Measurements from ENCODE around the gene ABHD2. TPM values are rescaled to one million over a fixed set of nuclear protein-coding genes. Genes with fewer than 3 reads are reported as not detected.
A peak's percentile ranks its signal among the peaks of the same experiment; 100 is the strongest.
"Not testable (repeated sequence)": the region's sequence is repeated elsewhere in the genome, so short reads cannot be mapped to it uniquely, and the experiment has no call there.

ABHD2 gene
- total RNA-seq, 1 experiment from 2014 or later: 15.6 TPM

DNA sequence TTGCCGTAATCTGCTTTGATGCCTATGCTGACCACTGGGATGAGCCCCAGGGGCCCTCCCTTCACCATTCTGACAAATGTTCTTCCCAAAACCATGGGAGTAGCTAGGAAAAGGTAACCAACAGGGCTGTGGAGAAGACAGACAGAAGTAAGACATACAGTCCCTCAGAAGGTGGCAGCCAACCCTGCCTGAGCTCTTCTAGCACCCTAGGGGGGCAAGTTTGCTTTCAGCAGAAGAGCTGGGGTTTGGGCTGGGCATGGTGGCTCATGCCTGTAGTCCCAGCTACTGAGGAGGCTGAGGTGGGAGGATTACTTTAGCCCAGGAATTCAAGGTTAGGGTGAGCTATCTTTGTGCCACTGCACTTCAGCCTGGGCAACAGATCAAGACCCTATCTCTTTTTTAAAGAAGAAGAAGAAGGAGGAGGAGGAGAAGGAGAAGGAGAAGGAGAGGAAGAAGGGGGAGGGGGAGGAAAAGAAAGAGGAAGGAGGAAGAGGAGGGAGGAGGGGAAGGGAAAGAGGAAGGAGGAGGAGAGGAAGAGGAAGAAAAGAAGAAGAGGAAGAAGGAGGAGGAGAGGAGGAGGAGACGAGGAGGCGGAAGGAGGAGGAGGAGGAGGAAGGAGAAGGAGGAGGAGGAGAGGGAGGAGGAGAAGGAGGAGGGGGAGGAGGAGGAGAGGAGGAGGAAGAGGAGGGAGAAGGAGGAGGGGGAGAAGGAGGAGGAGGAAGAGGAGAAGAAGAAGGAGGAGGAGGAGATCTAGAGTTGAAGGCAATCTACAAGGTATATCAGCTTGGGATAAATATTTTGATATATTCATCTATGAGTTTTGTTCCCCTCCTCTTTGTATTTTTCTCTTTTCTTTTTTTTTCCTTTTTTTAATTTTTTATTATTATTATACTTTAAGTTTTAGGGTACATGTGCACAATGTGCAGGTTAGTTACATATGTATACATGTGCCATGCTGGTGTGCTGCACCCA, 44.9 kb upstream of the ABHD2 start:
- Histone ChIP-seq H2BK20ac (ENCODE audit: low read depth, low read length, poor library complexity, severe bottlenecking) (no peak overlapping the region), H3K9me3 (ENCODE audit: control insufficient read depth, low read depth, low read length) (no peaks in the 10 kb centered on the region), H3K23me2 (ENCODE audit: insufficient read length, low read depth, low read length, poor library complexity, severe bottlenecking) (no peaks in the 10 kb centered on the region), H3K27ac (ENCODE audit: insufficient read length, low read depth, low read length) (no peak overlapping the region), H3K79me1 (ENCODE audit: insufficient read depth, low read depth, low read length, poor library complexity, severe bottlenecking) (no peaks in the 10 kb centered on the region), H2BK5ac (ENCODE audit: insufficient read length, low read length) (no peak overlapping the region), H4K5ac (ENCODE audit: insufficient read length, low read depth, low read length) (no peak overlapping the region), H3K56ac (ENCODE audit: insufficient read length, low read depth, low read length) (no peak overlapping the region), H3K9ac (ENCODE audit: extremely low read depth, insufficient read length, low read length) (no peak overlapping the region), H4K20me1 (ENCODE audit: control insufficient read depth, insufficient read depth, insufficient read length) (no peaks in the 10 kb centered on the region), H3K18ac (ENCODE audit: insufficient read length, low read depth, low read length) (no peak overlapping the region), H3K23ac (ENCODE audit: insufficient read length, low read depth, low read length) (no peak overlapping the region), H3K4ac (ENCODE audit: low read depth, low read length) (no peak overlapping the region), H2AK5ac (ENCODE audit: insufficient read length, low read length) (no peak overlapping the region), H2AFZ (ENCODE audit: low read length) (no peak overlapping the region), H3T11ph (ENCODE audit: low read length) (no peak overlapping the region), H2BK120ac (ENCODE audit: low read depth, low read length, poor library complexity, severe bottlenecking) (no peak overlapping the region), H4K91ac (ENCODE audit: insufficient read length, low read depth, low read length) (no peak overlapping the region), H2BK12ac (ENCODE audit: insufficient read length, low read depth, low read length) (no peak overlapping the region), H3K14ac (ENCODE audit: insufficient read depth, low read length) (no peak overlapping the region), H3K4me1 (ENCODE audit: insufficient read depth, low read length) (no peaks in the 10 kb centered on the region), H2BK15ac (ENCODE audit: low read depth, low read length) (no peak overlapping the region), H3K27me3 (ENCODE audit: insufficient read depth, low read length) (no peaks in the 10 kb centered on the region), H3K79me2 (ENCODE audit: insufficient read depth, low read length) (no peaks in the 10 kb centered on the region), H4K8ac (replicated peaks; ENCODE audit: insufficient read length, low read depth, low read length) (no peak overlapping the region), H3K4me2 (ENCODE audit: insufficient read depth, insufficient read length, low read length) (no peak overlapping the region)
- H3K27ac Mint-ChIP-seq: no peak overlapping the region
- no peaks in the 10 kb centered on the region; a peak in 1 of 7 replicates for H3K36me3 Mint-ChIP-seq (ENCODE audit: insufficient read depth in 1 of 3, low read depth in 3 of 3)
- TF ChIP-seq, protein P1, sequence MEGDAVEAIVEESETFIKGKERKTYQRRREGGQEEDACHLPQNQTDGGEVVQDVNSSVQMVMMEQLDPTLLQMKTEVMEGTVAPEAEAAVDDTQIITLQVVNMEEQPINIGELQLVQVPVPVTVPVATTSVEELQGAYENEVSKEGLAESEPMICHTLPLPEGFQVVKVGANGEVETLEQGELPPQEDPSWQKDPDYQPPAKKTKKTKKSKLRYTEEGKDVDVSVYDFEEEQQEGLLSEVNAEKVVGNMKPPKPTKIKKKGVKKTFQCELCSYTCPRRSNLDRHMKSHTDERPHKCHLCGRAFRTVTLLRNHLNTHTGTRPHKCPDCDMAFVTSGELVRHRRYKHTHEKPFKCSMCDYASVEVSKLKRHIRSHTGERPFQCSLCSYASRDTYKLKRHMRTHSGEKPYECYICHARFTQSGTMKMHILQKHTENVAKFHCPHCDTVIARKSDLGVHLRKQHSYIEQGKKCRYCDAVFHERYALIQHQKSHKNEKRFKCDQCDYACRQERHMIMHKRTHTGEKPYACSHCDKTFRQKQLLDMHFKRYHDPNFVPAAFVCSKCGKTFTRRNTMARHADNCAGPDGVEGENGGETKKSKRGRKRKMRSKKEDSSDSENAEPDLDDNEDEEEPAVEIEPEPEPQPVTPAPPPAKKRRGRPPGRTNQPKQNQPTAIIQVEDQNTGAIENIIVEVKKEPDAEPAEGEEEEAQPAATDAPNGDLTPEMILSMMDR (conservative IDR thresholded peaks at IDR 0.05): no peak
- DNase-seq: no peak
- WGBS (ENCODE audit: extremely low coverage, insufficient read length, low lambda C conversion rate): no CpG with 5 or more reads among the region's 3 CpGs
- no peaks in the 10 kb centered on the region; the same call in 1 of the 2 replicates for H3K27me3 Mint-ChIP-seq (ENCODE audit: low read depth)
- peaks cover 6 to 7% of the 10 kb centered on the region in 2 experiments for H3K9me3 Mint-ChIP-seq
- H3K4me3 Mint-ChIP-seq: no peak overlapping the region; a peak in 1 of 5 replicates
- peaks cover 3 to 16% of the 10 kb centered on the region in 2 experiments for H3K4me1 Mint-ChIP-seq

GRCh38 chr15:89049016-89049666, 39.1 kb upstream of the ABHD2 start:
- not testable (repeated sequence) for H3T11ph ChIP-seq (ENCODE audit: low read length); H3K14ac ChIP-seq (ENCODE audit: insufficient read depth, low read length); H3K27me3 Mint-ChIP-seq (ENCODE audit: low read depth); H3K4ac ChIP-seq (ENCODE audit: low read depth, low read length); H3K56ac ChIP-seq (ENCODE audit: insufficient read length, low read depth, low read length); H3K79me2 ChIP-seq (ENCODE audit: insufficient read depth, low read length); H4K91ac ChIP-seq (ENCODE audit: insufficient read length, low read depth, low read length); H2AK5ac ChIP-seq (ENCODE audit: insufficient read length, low read length); H3K79me1 ChIP-seq (ENCODE audit: insufficient read depth, low read depth, low read length, poor library complexity, severe bottlenecking); H3K23ac ChIP-seq (ENCODE audit: insufficient read length, low read depth, low read length); H2BK12ac ChIP-seq (ENCODE audit: insufficient read length, low read depth, low read length); H2BK15ac ChIP-seq (ENCODE audit: low read depth, low read length); H4K20me1 ChIP-seq (ENCODE audit: control insufficient read depth, insufficient read depth, insufficient read length); H4K5ac ChIP-seq (ENCODE audit: insufficient read length, low read depth, low read length); H3K4me1 ChIP-seq (ENCODE audit: insufficient read depth, low read length); H3K9ac ChIP-seq (ENCODE audit: extremely low read depth, insufficient read length, low read length); H3K27ac ChIP-seq (ENCODE audit: insufficient read length, low read depth, low read length); H4K8ac ChIP-seq (replicated peaks; ENCODE audit: insufficient read length, low read depth, low read length); DNase-seq; H2BK120ac ChIP-seq (ENCODE audit: low read depth, low read length, poor library complexity, severe bottlenecking); H3K18ac ChIP-seq (ENCODE audit: insufficient read length, low read depth, low read length); H2AFZ ChIP-seq (ENCODE audit: low read length); H2BK5ac ChIP-seq (ENCODE audit: insufficient read length, low read length); H3K4me2 ChIP-seq (ENCODE audit: insufficient read depth, insufficient read length, low read length); H3K23me2 ChIP-seq (ENCODE audit: insufficient read length, low read depth, low read length, poor library complexity, severe bottlenecking); H3K9me3 ChIP-seq (ENCODE audit: control insufficient read depth, low read depth, low read length); H2BK20ac ChIP-seq (ENCODE audit: low read depth, low read length, poor library complexity, severe bottlenecking); H3K27me3 ChIP-seq (ENCODE audit: insufficient read depth, low read length)
- peaks cover 14 to 19% of the 10 kb centered on the region in 2 experiments for H3K4me1 Mint-ChIP-seq
- H3K36me3 Mint-ChIP-seq (ENCODE audit: insufficient read depth in 1 of 3, low read depth in 3 of 3): peaks cover 3 to 22% (median 11%) of the 10 kb centered on the region in 3 experiments; a peak in 6 of 7 replicates
- H3K27ac Mint-ChIP-seq: peak overlapping the region; percentile 51 to 89 (median 74); a peak in 1 of 7 replicates
- no CpG with 5 or more reads among the region's 21 CpGs for WGBS (ENCODE audit: extremely low coverage, insufficient read length, low lambda C conversion rate)
- H3K9me3 Mint-ChIP-seq: peaks cover 8 to 19% of the 10 kb centered on the region in 2 experiments
- peak overlapping the region in 1 of 2 experiments; percentile 34; a peak in 2 of 5 replicates for H3K4me3 Mint-ChIP-seq
